Naive B cell (primary cell): ENCODE results near the gene NGFR. TPM values are rescaled to one million over a fixed set of nuclear protein-coding genes. Genes with fewer than 3 reads are reported as not detected.

ENCODE experiments used
- ATAC-seq, 2 donors: fragments of 150-1000 bp; cut with Tn5 transposase; 2 replicates each; pipeline ENCODE4 v1.10.0; 2021; ENCODE audit warnings: low read depth in 2 of 2, mild to moderate bottlenecking in 2 of 2, moderate library complexity in 2 of 2
- DNase-seq: peaks from one replicate; pipeline ENCODE4 v3.0.0; 2022
- H3K27ac Mint-ChIP-seq, 6 donors: one replicate each; pipeline ENCODE4 v1.8.0; 2020 to 2022; ENCODE audit warnings: mild to moderate bottlenecking in 6 of 6, mixed read lengths in 6 of 6, moderate library complexity in 5 of 6, inconsistent platforms in 2 of 6
- H3K27me3 Mint-ChIP-seq, 3 donors: one replicate each; pipeline ENCODE4 v1.8.0; 2021 to 2022; ENCODE audit warnings: mixed read lengths in 3 of 3, mild to moderate bottlenecking in 1 of 3
- H3K36me3 Mint-ChIP-seq, 2 donors: one replicate each; pipeline ENCODE4 v1.8.0; 2020 to 2022; ENCODE audit warnings: mixed read lengths in 2 of 2, inconsistent platforms in 1 of 2, mild to moderate bottlenecking in 1 of 2
- H3K4me1 Mint-ChIP-seq, 3 donors: one replicate each; pipeline ENCODE4 v1.8.0; 2020 to 2022; ENCODE audit warnings: mixed read lengths in 3 of 3, inconsistent platforms in 1 of 3, mild to moderate bottlenecking in 1 of 3, moderate library complexity in 1 of 3
- H3K4me3 Mint-ChIP-seq, 8 donors: one replicate each; pipeline ENCODE4 v1.8.0; 2020 to 2022; ENCODE audit warnings: mild to moderate bottlenecking in 8 of 8, mixed read lengths in 8 of 8, moderate library complexity in 8 of 8, inconsistent platforms in 2 of 8
- H3K9me3 Mint-ChIP-seq, 7 donors: one replicate each; pipeline ENCODE4 v1.8.0; 2020 to 2022; ENCODE audit warnings: mixed read lengths in 7 of 7, mild to moderate bottlenecking in 5 of 7, inconsistent platforms in 2 of 7, moderate library complexity in 1 of 7
- polyA plus RNA-seq, 6 donors: library from polyadenylated mRNA; unstranded; fragments of 300-500 nt; fragmentation: Illumina TruSeq; gene quantifications; one replicate each; pipeline ENCODE4 v1.2.3, GENCODE V29; 2021; ENCODE audit warnings: low read depth in 6 of 6

The NGFR gene
- polyA plus RNA-seq, 6 donors from 2014 or later = 0.16 TPM; not detected in 5

DNA sequence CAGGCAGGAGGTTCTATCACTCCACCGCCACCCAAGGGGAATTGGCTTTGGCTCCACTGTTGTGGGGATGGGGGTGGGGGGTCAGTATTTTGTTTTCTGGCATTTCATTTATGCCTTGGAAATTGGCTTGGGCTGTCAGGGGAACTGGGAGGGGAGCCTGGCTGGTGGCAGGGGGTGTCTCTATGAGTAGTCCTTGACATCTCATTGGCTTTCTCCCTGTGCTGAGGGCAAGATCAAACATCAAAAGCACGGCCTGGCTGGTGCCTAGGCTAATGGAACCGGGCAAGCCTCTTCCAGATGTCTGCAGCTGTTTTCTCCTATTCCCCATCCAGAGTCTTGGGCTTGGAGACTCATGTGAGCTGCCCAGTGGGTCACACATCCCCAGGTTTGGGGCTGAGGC is 17.4 kb upstream of the NGFR start:
- peaks cover 0 to 4% (median 0%) of the 10 kb centered on the region in 3 donors for H3K4me1 Mint-ChIP-seq
- peaks cover 4 to 13% of the 10 kb centered on the region in 2 donors for H3K36me3 Mint-ChIP-seq
- H3K27me3 Mint-ChIP-seq = peaks cover 66 to 89% (median 79%) of the 10 kb centered on the region in 3 donors
- no peak overlapping the region for H3K4me3 Mint-ChIP-seq
- DNase-seq (no peak), ATAC-seq (no peak)
- H3K27ac Mint-ChIP-seq = peak overlapping the region in 1 of 6 donors; percentile 17
- peaks cover 8 to 27% (median 15%) of the 10 kb centered on the region in 7 donors for H3K9me3 Mint-ChIP-seq

DNA sequence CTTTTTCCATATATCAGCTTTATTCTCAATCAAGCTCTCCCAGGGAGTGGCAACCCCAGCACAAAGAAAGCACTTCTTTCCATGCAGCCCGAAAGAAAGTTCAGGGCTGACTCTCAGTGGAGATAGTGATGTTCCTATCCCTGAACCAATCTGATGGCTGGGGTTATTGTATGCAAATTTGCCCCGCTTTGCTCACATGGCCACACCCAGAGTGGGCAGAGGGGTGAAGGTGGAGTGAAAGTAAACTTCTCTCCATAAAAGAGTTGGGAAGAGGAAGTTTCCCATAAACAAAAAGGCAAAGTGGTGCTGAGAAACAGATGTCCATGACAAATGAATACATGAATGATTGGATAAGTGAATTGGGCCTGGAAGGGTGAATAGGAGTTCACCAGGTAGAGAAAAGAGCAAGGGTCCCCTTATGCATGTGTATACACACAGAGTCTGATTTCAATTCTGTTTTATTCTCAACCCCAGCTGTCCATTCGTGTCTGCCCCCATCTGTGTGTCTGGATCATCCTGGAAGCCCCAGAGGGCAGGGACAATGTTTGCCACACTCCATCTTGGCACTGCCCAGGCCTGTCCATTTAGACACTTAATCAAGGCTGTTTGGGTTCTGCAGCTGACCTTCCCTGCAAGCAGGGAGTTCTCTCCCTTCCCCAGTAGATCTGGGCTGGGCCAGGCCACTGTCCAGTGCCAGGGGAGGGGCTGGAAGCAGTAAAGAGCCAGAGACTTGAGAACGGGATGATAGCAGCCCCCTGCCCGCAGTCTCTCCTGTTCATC is 14.1 kb upstream of the NGFR start:
- H3K4me3 Mint-ChIP-seq = no peak overlapping the region
- peaks cover 2 to 9% (median 2%) of the 10 kb centered on the region in 7 donors for H3K9me3 Mint-ChIP-seq
- ATAC-seq (no peak), DNase-seq (no peak)
- peaks cover 58 to 87% (median 81%) of the 10 kb centered on the region in 3 donors for H3K27me3 Mint-ChIP-seq
- H3K36me3 Mint-ChIP-seq = peaks cover 0 to 4% of the 10 kb centered on the region in 2 donors
- no peak overlapping the region for H3K27ac Mint-ChIP-seq
- H3K4me1 Mint-ChIP-seq = peaks cover 0 to 4% (median 4%) of the 10 kb centered on the region in 3 donors

DNA sequence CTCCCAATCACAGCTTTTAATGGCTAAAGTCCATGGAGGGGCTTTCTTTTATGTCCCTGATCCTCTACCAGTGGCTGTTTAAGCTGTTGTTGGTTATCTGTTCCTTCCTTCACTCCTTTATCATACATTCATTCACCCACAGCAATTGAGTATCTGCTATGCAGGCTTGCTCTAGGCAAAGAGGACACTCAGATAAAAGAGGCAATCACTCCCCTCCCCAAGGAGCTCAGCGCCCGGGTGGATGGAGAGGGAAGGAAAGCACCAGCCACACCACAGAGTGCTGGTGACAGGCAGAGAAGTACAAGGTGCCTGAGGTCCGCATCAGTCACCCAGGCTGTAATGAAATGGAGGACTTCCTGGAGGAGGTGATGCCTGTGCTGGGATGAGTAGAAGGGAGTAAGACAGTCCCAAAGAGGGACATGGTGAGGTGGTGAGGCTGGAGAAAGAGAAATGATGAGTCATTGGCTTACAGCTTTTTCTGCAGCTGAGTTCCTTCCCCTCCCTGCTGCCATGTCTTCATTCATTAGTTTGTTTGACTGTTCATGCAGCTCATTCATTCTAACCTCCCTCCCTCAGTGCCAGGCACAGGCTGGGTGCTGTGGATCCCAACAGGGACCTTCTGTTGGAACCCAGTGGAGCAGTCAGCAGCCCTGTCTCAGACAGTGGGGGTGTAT is 12.8 kb upstream of the NGFR start:
- H3K27me3 Mint-ChIP-seq = peaks cover 55 to 88% (median 81%) of the 10 kb centered on the region in 3 donors
- no peaks in the 10 kb centered on the region for H3K36me3 Mint-ChIP-seq
- ATAC-seq = no peak
- no peak overlapping the region for H3K27ac Mint-ChIP-seq
- no peak overlapping the region for H3K4me3 Mint-ChIP-seq
- peaks cover 0 to 3% (median 0%) of the 10 kb centered on the region in 7 donors for H3K9me3 Mint-ChIP-seq
- DNase-seq = no peak
- peaks cover 2 to 8% (median 3%) of the 10 kb centered on the region in 3 donors for H3K4me1 Mint-ChIP-seq

DNA sequence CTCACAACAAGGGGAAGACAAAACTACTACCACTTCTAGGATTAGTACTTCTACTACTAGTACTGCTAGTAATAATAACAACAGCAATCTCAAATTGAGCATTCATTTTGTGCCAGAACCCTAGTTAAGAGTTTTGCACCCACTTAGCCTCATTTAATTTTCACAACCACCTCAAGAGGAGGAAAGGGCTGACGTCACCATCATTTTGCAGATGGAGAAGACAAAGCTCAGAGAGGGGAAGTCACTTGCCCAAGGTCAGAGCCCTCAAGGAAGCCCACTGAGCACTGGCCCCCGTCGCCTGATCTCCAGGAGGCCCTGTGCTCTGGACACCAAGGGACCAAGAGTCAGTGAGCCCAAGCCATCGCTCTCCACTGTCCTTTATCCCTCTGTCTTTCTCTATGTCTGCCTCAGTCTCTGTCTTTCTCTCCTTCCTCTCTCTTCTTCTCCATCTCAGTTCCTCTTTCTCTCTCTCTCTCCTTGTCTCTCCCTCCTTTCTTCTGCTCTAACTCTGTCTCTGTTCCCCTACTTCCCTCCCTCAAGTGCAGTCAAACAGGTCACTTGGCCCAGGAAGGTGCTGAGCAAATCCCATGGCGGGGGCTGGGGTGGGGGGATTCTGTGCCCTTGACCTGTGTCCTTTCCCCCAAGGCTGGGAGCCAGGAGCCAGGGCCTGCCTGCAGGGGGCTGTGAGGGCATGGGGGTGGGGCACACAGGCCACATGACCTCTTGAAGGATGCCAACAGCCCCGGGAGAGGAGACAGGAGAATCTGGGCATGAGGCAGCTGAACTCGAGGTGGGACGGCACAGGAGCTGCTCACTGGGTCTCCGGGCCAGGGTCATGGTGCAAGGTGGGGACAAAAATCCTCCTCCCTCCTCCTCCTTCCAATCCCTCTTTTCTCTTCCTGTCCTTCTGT is 11.2 kb upstream of the NGFR start:
- DNase-seq (no peak), ATAC-seq (no peak)
- H3K27me3 Mint-ChIP-seq = peaks cover 51 to 85% (median 77%) of the 10 kb centered on the region in 3 donors
- no peak overlapping the region for H3K4me3 Mint-ChIP-seq
- no peaks in the 10 kb centered on the region for H3K36me3 Mint-ChIP-seq
- H3K4me1 Mint-ChIP-seq = peaks cover 0 to 8% (median 3%) of the 10 kb centered on the region in 3 donors
- no peak overlapping the region for H3K27ac Mint-ChIP-seq
- H3K9me3 Mint-ChIP-seq = peaks cover 0 to 3% (median 0%) of the 10 kb centered on the region in 7 donors

DNA sequence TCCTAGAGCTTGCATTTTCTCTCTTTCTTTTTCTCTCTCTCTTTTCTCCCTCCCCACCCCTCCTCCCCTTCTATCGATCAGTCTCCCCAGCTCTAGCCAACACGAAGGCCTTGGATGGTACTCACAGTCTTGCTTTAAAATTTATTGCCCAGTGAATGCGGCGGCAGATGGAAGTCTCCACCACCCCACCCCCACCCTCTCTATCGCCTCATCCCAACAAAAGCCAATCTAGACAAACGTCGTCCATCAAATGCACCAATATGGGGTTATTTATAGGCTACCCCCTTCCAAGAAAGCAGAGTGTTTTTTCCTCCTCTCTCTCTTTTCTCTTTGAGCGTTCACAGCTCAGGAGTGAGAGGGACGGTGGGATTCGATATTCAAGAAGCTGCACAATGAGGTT is 10.5 kb upstream of the NGFR start:
- H3K27me3 Mint-ChIP-seq = peaks cover 47 to 85% (median 74%) of the 10 kb centered on the region in 3 donors
- no peaks in the 10 kb centered on the region for H3K36me3 Mint-ChIP-seq

DNA sequence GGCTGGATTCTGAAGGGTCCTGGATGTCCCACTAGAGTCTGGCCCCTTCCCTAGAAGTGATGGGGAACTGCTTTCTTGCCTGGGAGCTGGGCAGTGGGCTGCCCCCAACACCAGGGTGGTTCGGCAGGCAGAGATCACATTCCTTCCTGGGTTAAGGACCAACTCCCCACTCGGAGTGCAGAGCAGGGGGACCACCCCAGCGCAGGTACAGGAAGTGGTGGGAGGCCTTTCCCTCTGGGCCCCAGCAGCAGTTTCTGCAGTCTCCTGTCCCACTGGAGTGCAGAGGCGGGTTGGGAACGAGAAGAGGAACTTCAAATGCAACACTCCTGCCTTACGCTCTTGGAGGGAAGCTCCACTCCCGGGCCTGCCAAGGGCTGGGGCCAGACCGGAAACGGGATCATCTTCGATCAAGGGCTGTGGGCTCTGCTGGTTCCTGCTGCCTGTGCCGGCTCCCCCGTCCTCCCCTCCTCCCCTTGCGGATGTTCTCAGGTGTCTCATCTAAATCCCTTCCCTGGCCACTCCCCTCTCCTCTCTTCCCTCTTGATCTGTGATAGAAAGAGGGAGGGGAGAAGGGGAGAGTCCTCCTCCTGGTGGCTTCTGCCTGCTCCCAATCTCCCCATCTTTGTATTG is 9.0 kb upstream of the NGFR start:
- Mint-ChIP-seq H3K36me3 (no peaks in the 10 kb centered on the region), H3K27me3 (peaks cover 45 to 88% (median 79%) of the 10 kb centered on the region in 3 donors), H3K4me1 (peaks cover 0 to 8% (median 3%) of the 10 kb centered on the region in 3 donors), H3K27ac (no peak overlapping the region), H3K4me3 (peak overlapping the region in 1 of 8 donors; percentile 22), H3K9me3 (no peaks in the 10 kb centered on the region)
- DNase-seq (no peak), ATAC-seq (no peak)

More for the DNA sequence above, 10.5 kb upstream of the NGFR start:
- H3K4me3 Mint-ChIP-seq = no peak overlapping the region
- H3K4me1 Mint-ChIP-seq = peaks cover 0 to 8% (median 3%) of the 10 kb centered on the region in 3 donors
- H3K9me3 Mint-ChIP-seq = peaks cover 0 to 3% (median 0%) of the 10 kb centered on the region in 7 donors
- H3K27ac Mint-ChIP-seq = no peak overlapping the region
- DNase-seq = no peak
- ATAC-seq = no peak

DNA sequence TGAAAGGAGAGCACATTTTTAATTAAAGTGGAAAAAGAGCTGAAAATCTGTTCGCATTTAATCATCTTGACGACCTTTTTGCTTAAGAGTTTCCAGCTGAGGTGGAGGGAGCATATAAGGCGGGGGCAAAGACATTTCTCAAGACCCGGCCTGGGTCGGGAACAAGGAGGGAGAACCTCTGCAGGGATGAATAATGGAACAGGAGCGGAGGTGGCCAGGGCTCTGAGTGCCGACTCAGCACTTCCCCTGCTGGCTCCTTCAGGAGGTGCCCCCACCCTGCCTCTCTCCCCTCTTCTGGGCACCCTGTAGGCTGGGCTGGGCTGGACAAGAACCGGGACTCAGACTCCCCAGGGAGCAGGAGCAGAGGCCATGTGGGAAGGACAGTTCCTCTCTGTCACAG is 7.9 kb upstream of the NGFR start:
- peaks cover 46 to 94% (median 83%) of the 10 kb centered on the region in 3 donors for H3K27me3 Mint-ChIP-seq
- no peak for DNase-seq
- H3K27ac Mint-ChIP-seq = peak overlapping the region in 2 of 6 donors; percentile 33 to 76
- no peak overlapping the region for H3K4me3 Mint-ChIP-seq
- H3K9me3 Mint-ChIP-seq = no peaks in the 10 kb centered on the region
- no peak for ATAC-seq
- peaks cover 0 to 8% (median 3%) of the 10 kb centered on the region in 3 donors for H3K4me1 Mint-ChIP-seq
- H3K36me3 Mint-ChIP-seq = no peaks in the 10 kb centered on the region

DNA sequence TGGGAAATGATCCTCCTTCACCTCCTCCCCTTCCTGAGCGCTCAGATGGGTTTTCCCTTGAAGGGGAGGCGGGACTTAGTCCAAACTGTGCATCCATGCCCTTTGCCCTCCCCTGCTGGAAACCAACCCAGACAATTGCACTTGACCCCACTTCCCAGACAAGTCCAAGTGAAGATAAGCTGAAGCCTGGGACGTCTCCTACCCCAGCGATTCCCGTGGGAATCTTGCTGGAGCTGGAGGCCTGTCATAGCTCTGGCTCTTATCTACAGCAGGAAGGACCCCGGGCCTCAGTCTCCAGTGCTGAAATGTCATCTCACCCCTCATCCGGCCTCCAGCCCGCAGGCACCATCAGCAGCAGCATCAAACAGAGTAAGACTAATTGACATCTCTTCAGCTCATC is 6.5 kb upstream of the NGFR start:
- peaks cover 36 to 80% (median 70%) of the 10 kb centered on the region in 3 donors for H3K27me3 Mint-ChIP-seq
- ATAC-seq (no peak), DNase-seq (no peak)
- peaks cover 0 to 8% (median 3%) of the 10 kb centered on the region in 3 donors for H3K4me1 Mint-ChIP-seq
- H3K27ac Mint-ChIP-seq = no peak overlapping the region
- H3K9me3 Mint-ChIP-seq = no peaks in the 10 kb centered on the region
- no peaks in the 10 kb centered on the region for H3K36me3 Mint-ChIP-seq
- peak overlapping the region in 1 of 8 donors; percentile 14 for H3K4me3 Mint-ChIP-seq

DNA sequence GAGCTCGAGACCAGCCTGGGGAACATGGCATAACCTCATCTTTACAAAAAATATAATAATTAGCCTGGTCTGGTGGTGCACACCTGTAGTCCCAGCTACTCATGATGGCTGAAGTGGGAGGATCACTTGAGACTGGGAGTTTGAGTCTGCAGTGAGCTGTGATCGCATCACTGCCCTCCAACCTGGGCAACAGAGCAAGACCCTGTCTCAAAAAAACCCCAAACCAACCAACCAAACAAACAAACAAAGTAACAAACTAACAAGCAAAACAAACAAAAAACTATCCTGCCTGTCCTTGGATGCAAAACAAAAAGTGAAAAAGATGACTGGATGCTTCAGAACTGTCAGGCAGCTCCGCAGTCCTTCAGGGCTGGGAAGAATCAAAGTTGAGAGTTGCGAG is 5.7 kb upstream of the NGFR start:
- peaks cover 3 to 8% (median 5%) of the 10 kb centered on the region in 3 donors for H3K4me1 Mint-ChIP-seq
- peaks cover 32 to 73% (median 63%) of the 10 kb centered on the region in 3 donors for H3K27me3 Mint-ChIP-seq
- no peak for ATAC-seq
- no peaks in the 10 kb centered on the region for H3K9me3 Mint-ChIP-seq
- H3K4me3 Mint-ChIP-seq = no peak overlapping the region
- no peaks in the 10 kb centered on the region for H3K36me3 Mint-ChIP-seq
- H3K27ac Mint-ChIP-seq = no peak overlapping the region
- no peak for DNase-seq

DNA sequence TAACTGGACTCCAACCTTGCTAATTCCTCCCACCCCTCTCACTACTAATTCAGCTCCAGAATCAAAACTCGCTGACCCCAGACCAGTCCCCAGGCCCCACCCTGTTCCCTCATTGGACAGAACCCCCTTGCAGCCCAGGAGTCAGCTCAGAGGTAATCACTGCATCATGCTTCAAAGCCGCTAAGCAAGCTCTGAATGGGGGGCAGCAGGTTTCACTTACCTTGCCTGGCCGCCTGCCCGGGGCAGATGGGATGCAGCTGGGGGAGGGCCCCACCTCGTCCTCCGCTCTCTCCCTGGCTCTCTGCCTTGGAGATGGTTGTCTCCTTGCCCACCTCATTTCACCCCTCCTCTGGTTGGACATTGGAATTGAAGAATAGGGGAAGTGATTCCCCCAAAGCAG is 4.8 kb upstream of the NGFR start:
- ATAC-seq = no peak
- no peaks in the 10 kb centered on the region for H3K9me3 Mint-ChIP-seq
- no peaks in the 10 kb centered on the region for H3K36me3 Mint-ChIP-seq
- no peak overlapping the region for H3K27ac Mint-ChIP-seq
- no peak overlapping the region for H3K4me3 Mint-ChIP-seq
- peaks cover 10 to 12% (median 10%) of the 10 kb centered on the region in 3 donors for H3K4me1 Mint-ChIP-seq
- peaks cover 27 to 64% (median 54%) of the 10 kb centered on the region in 3 donors for H3K27me3 Mint-ChIP-seq
- DNase-seq = no peak

DNA sequence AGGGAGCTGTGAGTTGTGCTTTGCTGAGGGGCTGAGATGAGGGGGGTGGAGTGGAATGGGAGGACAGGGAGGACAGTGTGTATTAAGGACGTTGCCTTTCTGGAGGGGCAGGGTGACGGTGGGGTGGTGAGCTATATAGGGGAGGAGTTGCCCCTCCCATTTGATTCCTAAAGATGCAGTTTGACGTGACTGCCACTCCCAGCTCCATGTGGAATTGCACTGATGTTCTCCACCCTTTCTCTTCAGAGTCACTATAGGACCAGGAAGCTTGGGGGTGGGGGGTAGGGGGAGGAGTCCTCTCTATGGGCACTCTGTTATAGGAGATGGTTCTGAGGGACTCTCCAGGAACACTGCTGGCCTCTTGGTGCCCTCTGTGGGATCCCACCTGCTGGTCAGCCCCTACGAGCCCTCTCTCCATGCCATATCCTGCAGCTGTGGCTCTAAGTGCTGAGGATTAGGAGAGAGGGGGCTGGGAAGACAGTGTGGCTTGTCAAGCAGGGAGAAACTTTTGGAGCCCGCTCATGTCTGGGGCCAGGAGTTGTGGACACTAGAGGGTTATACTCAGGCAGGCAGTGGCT is 3.8 kb upstream of the NGFR start:
- Mint-ChIP-seq H3K27me3 (peaks cover 27 to 61% (median 54%) of the 10 kb centered on the region in 3 donors), H3K27ac (peak overlapping the region in 1 of 6 donors; percentile 78), H3K9me3 (no peaks in the 10 kb centered on the region), H3K4me1 (peaks cover 18 to 21% (median 20%) of the 10 kb centered on the region in 3 donors), H3K4me3 (peak overlapping the region in 1 of 8 donors; percentile 37), H3K36me3 (no peaks in the 10 kb centered on the region)
- ATAC-seq (no peak), DNase-seq (no peak)

DNA sequence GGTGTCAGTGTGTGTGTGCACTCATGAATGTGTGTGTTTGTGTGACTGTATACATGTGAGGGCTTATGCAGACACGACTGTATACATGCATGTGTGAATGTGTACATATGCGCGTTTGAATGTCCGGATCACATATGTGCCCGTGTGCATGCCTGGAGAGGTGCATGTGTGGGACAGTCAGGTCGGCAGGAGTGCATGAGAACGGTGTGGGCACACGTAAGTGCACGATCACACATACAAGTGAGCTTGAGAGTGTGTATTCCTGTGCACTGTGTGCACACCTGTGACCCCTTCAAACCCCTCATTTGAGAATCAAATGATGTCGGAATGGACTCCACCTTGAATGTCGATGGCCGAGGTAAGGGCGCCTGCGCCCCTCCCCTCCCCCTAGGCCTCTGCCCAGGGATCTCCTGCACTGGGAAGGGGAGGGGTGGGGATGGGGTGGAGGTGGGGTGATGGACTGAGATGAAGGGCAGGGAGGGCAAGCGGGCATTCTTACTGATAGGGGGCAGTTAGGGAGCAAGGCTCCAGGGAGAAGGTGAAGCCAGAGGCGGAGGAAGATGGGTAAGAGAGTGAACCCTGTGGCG is 601 bp upstream of the NGFR start:
- peak overlapping the region; percentile 77 to 92 (median 90) for H3K4me3 Mint-ChIP-seq
- peaks cover 0 to 2% (median 0%) of the 10 kb centered on the region in 7 donors for H3K9me3 Mint-ChIP-seq
- ATAC-seq (no peak), DNase-seq (no peak)
- peaks cover 35 to 60% (median 57%) of the 10 kb centered on the region in 3 donors for H3K27me3 Mint-ChIP-seq
- no peaks in the 10 kb centered on the region for H3K36me3 Mint-ChIP-seq
- peaks cover 27 to 36% (median 35%) of the 10 kb centered on the region in 3 donors for H3K4me1 Mint-ChIP-seq
- H3K27ac Mint-ChIP-seq = peak overlapping the region in 1 of 6 donors; percentile 31
